NCI-H1694 treated with DMSO at 0.1 percent for 48 hours (cell line): Measurements from ENCODE around the gene KPTN.

Experiments used
- DNase-seq: peaks from one replicate; lab custom pipeline; 2025; lab: John Stamatoyannopoulos, UW

The KPTN gene

DNA sequence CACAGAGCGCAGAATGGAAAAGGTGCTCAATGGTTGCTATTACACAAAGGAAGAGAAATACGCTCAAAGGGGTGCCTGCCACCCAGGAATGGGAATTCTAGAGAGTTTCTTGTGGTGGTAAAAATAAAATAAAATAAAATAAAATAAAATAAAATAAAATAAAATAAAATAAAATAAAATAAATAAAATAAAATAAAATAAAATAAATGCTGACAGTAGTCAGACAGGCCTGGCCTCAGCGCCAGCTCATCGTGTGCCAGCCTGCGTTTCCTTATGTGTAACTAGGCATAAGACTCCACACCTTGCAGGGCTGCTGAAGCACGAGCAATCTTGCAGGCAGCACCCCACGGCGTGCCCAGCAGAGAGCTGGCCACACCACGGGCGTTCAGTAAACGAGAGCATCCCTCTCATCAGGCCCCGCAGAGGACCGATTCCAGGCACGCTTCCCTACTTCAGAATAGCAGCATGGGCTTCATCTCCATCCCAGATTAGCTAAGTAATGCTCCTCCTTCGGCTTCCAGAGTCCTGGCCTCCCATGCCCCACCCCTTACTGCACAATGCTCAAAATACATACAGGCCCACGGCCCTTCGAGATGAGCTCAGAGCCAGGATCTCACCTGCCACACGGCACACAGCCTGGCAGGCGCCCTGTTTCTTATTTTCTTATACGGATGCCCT, 25.3 kb upstream of the KPTN start:
- peak; percentile 9 for DNase-seq

- DNase-seq, result no peak
Observed at GRCh38 chr19:47508721-47509120, 24.7 kb upstream of the KPTN start.

DNA sequence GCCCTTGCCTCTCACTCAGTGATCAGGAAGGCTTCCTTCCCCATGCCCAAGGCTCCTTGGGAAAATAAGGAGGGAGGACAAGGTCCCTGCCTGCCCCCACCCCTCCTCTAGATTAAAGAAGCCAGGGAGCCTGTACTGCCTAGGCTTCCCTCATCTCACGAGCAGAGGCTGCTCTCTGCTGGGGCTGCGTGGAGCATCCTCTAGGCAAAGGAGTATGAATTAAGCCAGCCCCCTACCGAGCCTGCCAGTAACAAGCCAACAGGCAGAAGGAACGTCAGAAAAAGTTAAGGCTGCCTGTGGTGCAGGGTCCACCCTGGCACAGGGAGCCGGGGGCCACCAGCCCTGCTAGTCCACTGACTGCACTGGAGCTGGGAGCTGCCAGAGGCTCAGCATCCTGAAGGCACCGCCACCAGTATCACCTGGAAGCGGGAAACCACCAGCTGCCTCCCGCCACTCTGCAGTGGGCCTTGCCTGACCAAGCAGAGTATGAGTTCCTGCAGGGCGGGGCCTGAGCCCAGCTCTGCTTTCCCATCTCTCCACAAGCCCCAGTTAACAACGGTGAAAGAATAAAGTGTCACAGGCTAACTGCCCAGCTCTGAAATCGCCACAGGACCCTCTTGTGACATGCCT, 24.0 kb upstream of the KPTN start:
- peak; percentile 80 for DNase-seq

DNA sequence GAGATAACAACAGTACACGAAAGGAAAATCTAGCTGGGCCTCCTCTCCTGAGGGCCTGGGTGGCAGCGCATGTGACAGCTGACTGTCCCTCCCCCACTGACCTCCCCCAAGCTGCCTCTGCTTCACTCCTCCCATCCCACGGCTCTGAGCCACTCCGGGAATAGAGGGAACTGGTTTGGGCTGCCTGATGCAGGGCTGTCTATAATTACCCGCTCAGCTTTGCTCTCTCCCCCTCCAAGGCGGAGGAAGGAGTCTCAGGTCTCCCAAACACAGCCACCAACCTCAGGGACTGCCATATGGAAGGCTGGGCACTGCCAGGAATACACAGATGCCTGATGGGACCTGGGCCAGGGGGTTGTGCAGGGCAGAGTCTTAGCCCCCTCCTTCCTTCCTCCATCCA, 23.0 kb upstream of the KPTN start:
- DNase-seq, result peak; percentile 87

- DNase-seq, result no peak
Observed at GRCh38 chr19:47506459-47506858, 22.4 kb upstream of the KPTN start.

DNA sequence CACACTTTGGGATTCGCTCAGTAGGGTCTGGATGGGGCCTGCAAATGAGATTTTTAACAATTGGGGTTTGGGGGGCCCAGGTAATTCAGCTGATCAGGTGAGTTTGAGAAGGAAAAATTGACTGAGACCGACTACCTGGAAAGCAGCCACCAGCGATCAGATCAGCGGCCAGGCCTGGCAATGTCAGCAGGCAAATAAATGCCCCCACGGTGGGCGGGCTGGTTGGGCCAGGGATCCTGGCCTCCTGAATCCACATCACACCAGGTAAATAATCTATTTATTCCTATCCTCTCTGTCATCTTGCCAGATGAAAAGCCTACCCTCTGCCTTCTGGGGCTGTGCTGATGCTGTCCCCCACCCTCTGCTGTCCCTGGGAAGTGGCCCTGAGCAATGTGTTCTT, 21.5 kb upstream of the KPTN start:
- DNase-seq, result no peak

DNA sequence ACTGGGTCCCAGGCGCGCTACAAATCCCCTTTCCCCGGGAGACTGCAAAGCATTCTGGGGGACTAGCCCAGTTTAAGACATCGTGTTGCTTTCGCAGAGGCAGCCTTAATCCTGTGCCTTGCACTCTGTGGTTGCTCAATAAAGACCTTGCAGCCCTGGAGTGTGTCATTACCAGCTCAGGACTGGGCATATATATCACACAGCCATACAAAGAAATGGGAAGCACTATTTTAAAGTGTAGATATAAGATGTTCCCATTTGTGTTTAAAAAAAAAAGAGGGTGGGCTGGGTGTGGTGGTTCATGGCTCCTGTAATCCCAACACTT, 19.8 kb upstream of the KPTN start:
- no peak for DNase-seq

DNA sequence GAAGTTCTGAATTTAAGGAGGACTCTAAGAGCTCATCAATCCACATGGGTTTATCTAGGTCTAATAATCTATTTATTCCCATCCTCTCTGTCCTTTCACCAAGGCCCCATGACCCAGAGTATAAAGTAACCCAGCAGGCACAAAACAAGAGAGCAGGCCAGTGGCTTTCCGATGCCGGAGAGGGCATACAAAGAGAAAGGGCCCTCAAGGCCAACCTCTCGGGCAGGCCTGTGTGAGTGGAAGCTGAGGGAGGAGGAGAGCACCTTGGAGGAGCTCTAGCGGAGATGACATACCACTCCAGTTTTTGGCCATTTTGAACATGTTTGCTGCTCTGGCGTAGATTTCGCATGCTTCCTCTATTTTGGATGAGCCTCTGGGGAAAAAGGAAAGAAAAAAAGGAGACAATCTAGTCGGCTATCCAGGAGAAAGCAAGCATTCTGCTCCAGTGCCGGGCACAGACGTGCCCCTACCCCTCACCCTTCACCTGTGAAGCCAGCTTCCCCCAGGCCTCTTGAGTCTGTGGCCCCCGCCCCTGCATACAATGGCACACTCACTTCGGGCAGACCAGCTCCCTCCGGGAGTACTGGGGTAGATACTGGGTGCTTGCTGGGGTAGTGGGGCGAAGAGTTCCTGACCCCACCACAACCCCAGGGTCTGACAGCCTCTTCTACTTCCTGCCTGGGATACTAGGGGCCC, 19.3 kb upstream of the KPTN start:
- DNase-seq, result no peak

DNA sequence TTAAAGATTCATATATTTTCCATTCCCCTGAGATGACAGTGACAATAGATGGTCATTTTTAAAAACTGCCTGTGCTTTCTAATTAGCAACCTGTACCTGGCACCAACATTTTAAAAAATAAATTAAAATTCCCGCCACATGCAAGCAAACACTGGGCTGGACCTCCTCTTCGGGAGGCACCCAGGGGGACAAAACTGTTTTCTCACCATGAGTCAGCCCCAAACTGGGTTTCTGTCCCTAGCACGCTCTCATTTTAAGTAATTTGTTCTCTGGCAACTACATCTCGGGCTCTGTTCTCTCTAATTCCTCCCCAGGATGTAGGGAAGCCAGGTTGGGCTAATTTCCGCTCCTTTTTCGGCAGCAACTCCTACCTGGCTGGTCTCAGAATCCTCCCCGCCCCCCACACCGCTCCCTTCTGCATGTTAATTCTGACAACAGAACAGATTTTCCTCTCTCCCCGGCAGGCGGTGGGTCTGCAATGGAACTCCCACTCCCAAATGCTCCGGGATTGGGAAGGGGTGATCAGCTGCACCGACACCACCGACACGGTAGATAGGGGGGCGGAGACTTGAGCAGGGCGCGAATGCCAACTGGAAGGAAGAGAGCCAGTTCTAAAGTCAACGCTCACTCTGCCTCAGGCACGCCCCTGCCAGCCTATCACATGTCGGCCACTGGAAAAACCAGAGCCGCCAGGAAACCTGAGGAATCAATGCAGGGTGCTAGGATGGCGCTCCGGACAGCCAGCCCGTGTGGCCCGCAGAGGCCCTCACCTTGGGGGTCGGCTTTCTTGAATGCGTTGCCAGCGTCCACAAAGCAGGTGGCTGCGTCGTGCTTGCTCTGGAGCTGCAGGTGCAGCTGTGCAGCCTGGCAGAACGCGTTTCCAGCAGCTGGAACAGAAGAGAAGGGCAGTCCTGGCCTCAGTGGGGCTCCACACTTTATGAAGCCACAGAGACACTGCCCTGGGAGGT, 16.1 kb upstream of the KPTN start:
- peak; percentile 92 for DNase-seq

GRCh38 chr19:47499371-47499770, 15.4 kb upstream of the KPTN start:
- DNase-seq, result no peak

GRCh38 chr19:47498561-47498960, 14.5 kb upstream of the KPTN start:
- DNase-seq, result no peak

GRCh38 chr19:47497821-47498520, 14.0 kb upstream of the KPTN start:
- peak; percentile 26 for DNase-seq

- DNase-seq, result peak; percentile 78
Observed at GRCh38 chr19:47497050-47497766, 13.2 kb upstream of the KPTN start.

DNA sequence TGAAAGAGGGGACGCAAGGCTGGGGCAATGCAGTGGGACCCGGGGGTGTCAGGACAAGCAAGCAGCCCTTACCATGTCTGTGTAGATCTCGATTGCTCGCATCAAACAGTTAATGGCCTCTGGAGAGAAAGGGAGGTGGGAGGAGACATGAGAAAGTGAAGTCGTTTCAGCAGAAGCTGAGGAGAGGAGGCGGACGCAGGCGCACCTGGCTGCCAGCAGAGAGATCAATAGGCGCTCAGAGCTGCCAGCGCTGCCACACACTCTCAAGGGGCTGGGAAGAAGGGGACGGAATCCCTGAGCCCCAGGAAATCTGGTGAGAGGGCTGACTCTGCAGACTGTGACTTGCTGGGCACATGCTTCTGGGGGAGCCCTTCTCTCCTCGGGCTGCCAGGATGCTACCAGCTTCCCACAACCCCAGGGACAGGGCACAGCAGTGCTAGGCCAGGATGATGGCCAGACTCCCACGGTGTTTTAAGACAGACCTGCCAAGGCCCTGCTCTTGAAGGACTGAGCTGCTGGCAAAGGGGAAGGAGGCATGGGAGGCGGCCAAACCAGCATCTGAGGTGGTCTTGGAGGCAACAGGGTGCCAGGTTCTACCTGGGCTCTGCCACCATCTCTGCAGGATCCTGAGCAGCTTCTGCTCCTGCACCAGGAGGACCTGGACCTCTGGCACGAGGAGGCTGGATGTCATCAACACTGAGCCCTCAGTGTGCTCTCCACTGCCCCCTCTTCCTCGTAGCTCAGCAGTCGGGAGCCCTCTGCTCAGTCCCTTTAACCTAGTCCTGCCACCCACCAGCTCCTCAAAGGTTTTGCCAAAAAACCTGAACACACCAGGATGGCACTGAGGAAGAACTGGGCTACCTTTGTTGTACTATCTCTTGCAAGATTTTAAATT, 11.7 kb upstream of the KPTN start:
- peak; percentile 59 for DNase-seq

DNA sequence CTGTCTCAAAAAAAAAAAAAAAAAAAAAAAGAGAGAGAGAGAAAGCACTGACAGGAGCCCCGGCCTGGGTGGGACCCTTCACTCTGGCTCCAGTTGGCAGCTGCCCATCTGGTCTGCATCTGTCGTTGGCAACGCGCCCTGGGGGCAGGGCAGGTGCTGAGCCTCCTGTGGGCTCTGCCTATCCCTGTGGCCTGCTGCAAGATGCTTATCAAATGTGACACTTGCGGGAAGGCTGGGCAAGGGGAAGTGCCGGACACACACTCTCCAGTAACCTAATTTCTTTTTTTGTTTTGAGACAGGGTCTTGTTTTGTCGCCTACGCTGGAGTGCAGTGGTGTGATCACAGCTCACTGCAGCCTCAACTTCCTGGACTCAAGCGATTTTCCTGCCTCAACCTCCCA, 10.7 kb upstream of the KPTN start:
- DNase-seq, result peak; percentile 94

- peak; percentile 23 for DNase-seq
Observed at GRCh38 chr19:47494211-47494547, 10.2 kb upstream of the KPTN start.

- no peak for DNase-seq
Observed at GRCh38 chr19:47493378-47494210, 9.6 kb upstream of the KPTN start.

GRCh38 chr19:47492571-47493377, 8.8 kb upstream of the KPTN start:
- no peak for DNase-seq
